ENCODE results near the gene TKFC. TPM values are rescaled to one million over a fixed set of nuclear protein-coding genes. Genes with fewer than 3 reads are reported as not detected.

The TKFC gene
- total and polyA plus RNA-seq, 9 of the 15 experiments (the other 6 are each of a cell fraction or from before 2014, with no cell fraction given) = 2.0 to 61.7 (median 28.5) TPM

DNA sequence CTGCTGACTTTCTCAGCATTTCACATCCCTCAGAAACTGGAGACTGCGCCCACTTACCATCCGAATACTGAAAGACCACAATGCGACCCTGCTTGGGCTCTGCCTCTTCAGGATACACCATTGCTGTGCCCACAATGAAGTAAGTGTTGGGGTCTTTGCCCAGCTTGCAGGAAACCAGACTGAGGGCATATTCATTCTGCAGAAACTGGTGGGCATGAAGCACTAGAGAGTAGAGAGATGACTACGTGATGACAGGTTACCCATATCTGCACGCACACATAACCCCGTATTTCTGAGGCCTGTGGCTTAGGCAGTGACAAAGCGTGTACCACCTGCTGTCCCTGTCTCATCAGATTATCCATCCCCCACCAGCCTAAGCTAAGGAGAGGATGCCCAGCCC lies 23.3 kb upstream of the TKFC start:
- ChIA-PET CTCF (ENCODE audit: low intra/inter-chr PET ratio) (no interaction called here), POLR2A (interaction anchor here (0.6 to 4.6 kb wide), 8 partner anchors 8 to 75 kb away, joined by 3 to 25 read pairs (median 6); no protein-coding TSS in a partner anchor)
- H2AFZ ChIP-seq (ENCODE audit: low read depth, low read length) = no peak overlapping the region
- ATAC-seq (no peak), FAIRE-seq (no peak), DNase-seq (ENCODE audit: extremely low read depth in 1 of 4, low spot score in 3 of 4) (no peak)
- no peak overlapping the region; a peak in 1 of 4 replicates for H3K9ac ChIP-seq (ENCODE audit: insufficient read depth in 1 of 2, low read depth in 2 of 2, low read length in 2 of 2)
- H3K27ac ChIP-seq (ENCODE audit: extremely low read depth, low read depth, low read length) = no peak overlapping the region
- intact Hi-C loops (cut with micrococcal nuclease) = no loop called here
- H3K79me2 ChIP-seq (ENCODE audit: control insufficient read depth, insufficient read depth, low read length) = no peaks in the 10 kb centered on the region
- peaks cover 99% of the 10 kb centered on the region for H3K36me3 ChIP-seq (ENCODE audit: control insufficient read depth, insufficient read depth, low read length)
- H3K9me3 ChIP-seq (replicated peaks; ENCODE audit: control insufficient read depth, insufficient read depth, low read depth, low read length) = no peaks in the 10 kb centered on the region
- 87% methylated on average over 7 of the region's 7 CpGs for WGBS (ENCODE audit: insufficient coverage, low coverage, missing lambda C conversion rate)
- no peak for TF ChIP-seq U2AF2 (optimal IDR thresholded peaks at IDR 0.05; ENCODE audit: low read depth, low read length)
- no peak for TF ChIP-seq ZNF143 (CRISPR knock-in tag; IDR thresholded peaks at IDR 0.05)
- TF ChIP-seq MTA2 (IDR thresholded peaks at IDR 0.05; ENCODE audit: low read depth) = no peak
- TF ChIP-seq ZNF717 (CRISPR knock-in tag; IDR thresholded peaks at IDR 0.05) = no peak
- no peak for TF ChIP-seq SRSF9 (IDR thresholded peaks at IDR 0.05; ENCODE audit: borderline replicate concordance, low read depth, low read length)
- TF ChIP-seq PURB (CRISPR knock-in tag; IDR thresholded peaks at IDR 0.05; ENCODE audit: low read depth) = no peak
- no peak for TF ChIP-seq ZNF444 (CRISPR knock-in tag; IDR thresholded peaks at IDR 0.05)
- no peak for TF ChIP-seq MAFG (tag; conservative IDR thresholded peaks at IDR 0.05)
- TF ChIP-seq PHB2 (IDR thresholded peaks at IDR 0.05; ENCODE audit: low read depth) = no peak
- no peak for TF ChIP-seq ZNF121 (CRISPR knock-in tag; conservative IDR thresholded peaks at IDR 0.05)
- H3K9me1 ChIP-seq (ENCODE audit: control insufficient read depth, insufficient read depth, low read length) = peaks cover 3% of the 10 kb centered on the region
- H3K27me3 ChIP-seq (ENCODE audit: control insufficient read depth in 2 of 2, insufficient read depth in 2 of 2, low read length in 2 of 2) = no peaks in the 10 kb centered on the region
- no peaks in the 10 kb centered on the region for H4K20me1 ChIP-seq (replicated peaks; ENCODE audit: control insufficient read depth, insufficient read depth, low read length)
- H3K4me1 ChIP-seq (replicated peaks in 1 of 2; ENCODE audit: control insufficient read depth in 2 of 2, insufficient read depth in 2 of 2, low read length in 2 of 2) = no peaks in the 10 kb centered on the region
- no peak overlapping the region for H3K4me3 ChIP-seq
- no TSS peak for BruUV-seq (replicated peaks)
- in situ Hi-C loops (cut with MboI) = no loop called here
- no peak overlapping the region for H3K4me2 ChIP-seq (ENCODE audit: insufficient read depth, low read length)

Data from K562 (cell line).